T-helper 22 cell (primary cell): ENCODE results near the gene NPL.

Experiments
- DNase-seq: peaks from one replicate; pipeline ENCODE4 v3.0.0-alpha.2; 2020; ENCODE audit warnings: low read depth

The NPL gene

DNA sequence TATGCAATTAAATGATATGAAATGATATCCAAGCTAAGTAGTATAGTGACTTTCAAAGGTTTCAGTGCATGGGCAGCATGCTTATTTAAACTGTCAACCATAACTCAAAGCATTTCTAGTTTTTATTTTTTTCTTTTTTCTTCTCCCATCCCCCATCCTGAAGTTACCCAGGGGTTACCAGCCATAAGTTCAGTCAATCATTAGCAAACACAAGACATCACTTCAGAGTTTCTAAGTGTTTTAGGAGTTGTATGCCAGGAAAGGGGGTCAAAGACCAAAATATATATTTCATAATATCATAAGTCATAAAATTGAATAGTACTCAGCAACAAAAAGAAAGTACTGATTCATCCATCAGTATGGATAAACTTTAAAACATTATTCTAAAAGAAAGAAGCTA is 78.3 kb downstream of the NPL start:
- no peak for DNase-seq

DNA sequence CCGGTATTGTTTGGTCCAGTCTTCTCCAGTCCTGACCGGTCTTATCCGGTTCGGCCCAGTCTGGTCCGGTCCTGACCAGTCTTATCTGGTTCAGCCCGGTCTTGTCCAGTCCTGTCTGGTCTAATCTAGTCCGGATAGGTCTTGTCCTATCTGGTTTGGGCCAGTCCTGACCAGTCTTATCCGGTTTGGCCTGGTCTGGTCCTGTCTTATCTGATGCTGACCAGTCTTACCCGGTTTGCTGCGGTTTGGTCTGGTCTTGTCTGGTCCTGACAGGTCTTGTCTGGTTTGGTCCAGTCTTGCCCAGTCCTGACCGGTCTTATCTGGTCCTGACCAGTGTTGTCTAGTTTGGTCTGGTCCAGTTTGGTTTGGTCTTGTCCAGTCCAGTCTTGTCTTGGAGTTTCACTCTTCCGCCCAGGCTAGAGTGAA is 79.7 kb downstream of the NPL start:
- DNase-seq: no peak

DNA sequence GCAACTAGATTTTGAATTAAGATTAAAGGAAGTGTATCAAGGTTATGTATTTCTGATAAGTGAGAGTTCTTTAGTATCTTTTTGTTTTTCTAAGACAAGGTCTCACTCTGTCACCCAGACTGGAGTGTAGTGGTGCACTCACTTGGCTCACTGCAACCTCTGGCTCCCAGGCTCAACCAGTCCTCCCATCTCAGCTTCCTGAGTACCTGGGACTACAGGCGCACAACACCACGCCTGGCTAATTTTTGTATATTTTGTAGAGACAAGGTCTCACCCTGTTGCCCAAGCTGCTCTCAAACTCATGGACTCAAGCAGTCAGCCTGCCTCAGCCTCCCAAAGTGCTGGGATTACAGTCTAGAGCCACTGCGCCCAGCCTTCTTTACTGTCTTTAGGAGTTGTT is 83.3 kb downstream of the NPL start:
- no peak for DNase-seq

DNA sequence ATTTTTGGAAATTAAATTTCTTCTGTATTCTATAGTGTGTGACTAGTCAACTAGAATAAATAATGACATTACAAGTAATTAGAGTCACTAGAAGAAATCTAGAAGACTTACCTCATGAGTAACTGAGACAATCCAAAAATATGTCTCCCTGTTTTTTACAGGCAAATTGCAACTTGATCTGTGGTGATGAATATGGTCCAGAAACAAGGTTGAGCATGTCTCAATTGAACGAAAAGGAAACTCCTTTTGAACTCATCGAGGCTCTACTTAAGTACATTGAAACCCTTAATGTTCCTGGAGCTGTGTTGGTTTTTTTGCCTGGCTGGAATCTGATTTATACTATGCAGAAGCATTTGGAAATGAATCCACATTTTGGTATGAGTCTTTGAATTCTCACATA is 86.3 kb downstream of the NPL start:
- DNase-seq: no peak

DNA sequence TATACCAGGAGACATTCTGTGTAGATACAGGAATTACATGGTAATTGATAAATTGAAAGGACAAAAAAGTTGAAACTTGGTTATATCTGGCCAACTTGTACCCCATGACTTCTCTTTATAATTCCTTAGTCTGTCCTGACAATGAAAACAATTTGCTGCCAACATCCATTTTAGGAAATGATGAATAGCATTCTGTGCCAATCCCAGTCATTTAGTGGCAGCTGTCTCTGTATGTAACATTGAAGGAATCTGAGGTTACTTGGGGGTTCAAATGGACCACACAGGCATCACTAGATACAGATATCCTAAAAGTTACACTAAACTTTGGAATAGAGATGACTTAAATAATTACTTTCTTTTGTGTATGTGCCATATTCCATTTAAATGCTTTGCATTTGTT is 87.8 kb downstream of the NPL start:
- DNase-seq: no peak

DNA sequence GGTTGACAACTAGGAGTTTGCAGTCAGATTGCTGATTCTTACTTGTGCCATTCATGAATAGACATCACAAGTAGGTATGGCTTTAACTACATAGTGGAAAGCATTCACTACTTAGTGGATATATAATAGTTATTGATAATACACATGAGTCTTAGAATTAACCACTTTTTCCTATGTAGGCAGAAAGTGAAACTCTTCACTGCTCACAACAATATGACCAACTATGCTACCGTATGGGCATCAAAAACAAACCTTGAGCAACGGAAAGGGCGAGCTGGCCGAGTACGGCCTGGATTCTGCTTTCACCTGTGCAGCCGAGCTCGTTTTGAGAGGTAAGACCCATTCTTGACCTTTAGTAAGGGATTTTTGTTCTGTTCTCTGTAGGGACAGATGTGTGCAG is 88.3 kb downstream of the NPL start:
- DNase-seq: no peak
